GM19025 (cell line): ENCODE measurements around the gene COL8A2.

Experiments used
- ATAC-seq: cut with Tn5 transposase; IDR thresholded peaks from one replicate; pipeline ENCODE4 v1.9.1; 2021; ENCODE audit warnings: mild to moderate bottlenecking, low read depth, moderate library complexity; ENCODE audit not compliant: unreplicated experiment

Gene COL8A2

GRCh38 chr1:36157973-36158826 is 33.2 kb upstream of the COL8A2 start:
- ATAC-seq, result no peak

- no peak for ATAC-seq
Observed at GRCh38 chr1:36157115-36157903, 32.3 kb upstream of the COL8A2 start.

- ATAC-seq, result no peak
Observed at GRCh38 chr1:36156329-36157114, 31.5 kb upstream of the COL8A2 start.

DNA sequence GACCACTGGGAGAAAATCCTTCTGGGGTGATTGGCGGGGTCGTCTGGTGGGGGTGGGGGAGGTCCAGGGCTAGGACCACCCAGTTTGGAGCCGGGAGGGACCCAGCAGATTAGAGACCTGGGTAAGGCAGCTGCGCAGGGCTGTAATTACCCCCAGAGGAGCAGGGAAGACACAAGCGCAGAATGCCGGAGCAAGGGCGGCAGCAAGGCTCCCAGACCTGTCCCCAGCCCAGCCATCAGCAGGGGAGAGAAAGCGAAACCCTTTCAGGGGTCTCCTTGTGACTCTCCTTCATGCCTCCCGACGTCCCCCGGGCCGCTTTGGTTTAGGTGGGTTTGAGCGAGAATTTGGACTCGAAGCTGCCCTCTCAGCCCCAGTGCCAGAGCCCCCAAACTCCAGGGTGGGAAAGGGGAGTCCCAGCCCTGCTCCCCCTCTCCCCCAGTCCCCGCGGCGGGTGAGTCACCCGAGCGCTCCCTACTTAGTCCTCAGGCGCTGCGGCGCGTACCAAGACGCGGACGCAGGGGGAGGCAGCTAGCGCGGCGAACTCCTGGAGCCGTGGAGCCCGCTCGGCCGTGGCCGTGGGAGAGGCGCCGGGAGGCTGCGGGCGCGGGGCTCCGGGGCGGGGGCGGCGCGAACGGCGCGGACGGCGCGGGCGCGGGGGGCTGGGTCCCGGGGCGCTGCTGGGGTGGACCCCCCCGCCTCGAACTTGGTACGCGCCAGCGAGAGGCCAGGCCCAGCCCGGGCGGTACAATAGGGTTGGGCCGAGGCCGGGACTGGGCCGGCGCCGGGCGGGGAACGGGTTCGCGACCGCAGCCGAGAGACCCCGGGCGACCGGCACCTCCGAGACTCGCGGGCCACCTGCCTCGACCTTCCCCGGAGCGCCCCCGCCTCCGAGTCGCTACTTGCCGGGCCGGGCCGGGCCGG is 30.6 kb upstream of the COL8A2 start, which contains the start of gene MAP7D1:
TSS of gene MAP7D1 (plus strand) at position 753 of the 921 bp plus-strand sequence. CDS start 258 bp downstream, outside the sequence.
- ATAC-seq, result peak; percentile 61

- no peak for ATAC-seq
Observed at GRCh38 chr1:36154765-36155407, 29.9 kb upstream of the COL8A2 start.

DNA sequence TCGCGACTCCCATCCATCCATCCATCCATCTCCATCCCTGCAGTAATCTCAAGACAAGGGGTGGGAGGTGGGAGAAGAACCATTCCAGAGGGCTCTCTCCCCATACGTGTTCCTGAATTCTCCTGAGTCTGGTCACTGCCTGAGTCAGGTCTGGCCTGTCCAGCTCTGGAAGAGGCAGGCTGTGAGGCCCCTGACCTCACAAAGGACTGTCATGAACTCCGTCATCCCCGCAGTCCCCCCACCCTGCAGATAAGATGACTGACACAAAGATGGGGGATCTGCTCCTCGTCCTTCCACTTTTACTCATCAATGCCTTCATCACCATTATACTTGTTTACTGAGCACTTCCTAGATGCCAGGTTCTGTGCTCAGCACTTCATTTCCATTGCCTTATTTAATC is 29.3 kb upstream of the COL8A2 start:
- no peak for ATAC-seq

- no peak for ATAC-seq
Observed at GRCh38 chr1:36153476-36153875, 28.5 kb upstream of the COL8A2 start.

DNA sequence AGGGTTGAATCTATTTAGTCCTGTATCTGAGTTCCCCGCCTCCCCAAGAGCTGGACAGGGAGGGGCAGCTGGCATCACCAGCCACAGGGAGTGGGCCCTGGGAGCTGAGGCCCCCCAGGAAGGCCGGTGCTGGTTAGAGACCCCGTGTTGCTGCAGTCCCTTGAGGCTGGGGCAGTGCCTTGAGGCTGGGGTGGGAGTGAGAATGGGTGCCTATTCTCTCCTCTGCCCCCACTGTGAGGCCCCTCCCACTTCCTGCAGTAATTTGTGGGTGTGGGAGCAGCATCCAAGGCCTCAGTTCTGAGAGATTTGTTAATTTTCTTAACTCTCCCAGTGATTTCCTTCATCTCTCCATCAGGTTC is 26.8 kb upstream of the COL8A2 start:
- ATAC-seq, result no peak

- no peak for ATAC-seq
Observed at GRCh38 chr1:36151134-36151844, 26.3 kb upstream of the COL8A2 start.

DNA sequence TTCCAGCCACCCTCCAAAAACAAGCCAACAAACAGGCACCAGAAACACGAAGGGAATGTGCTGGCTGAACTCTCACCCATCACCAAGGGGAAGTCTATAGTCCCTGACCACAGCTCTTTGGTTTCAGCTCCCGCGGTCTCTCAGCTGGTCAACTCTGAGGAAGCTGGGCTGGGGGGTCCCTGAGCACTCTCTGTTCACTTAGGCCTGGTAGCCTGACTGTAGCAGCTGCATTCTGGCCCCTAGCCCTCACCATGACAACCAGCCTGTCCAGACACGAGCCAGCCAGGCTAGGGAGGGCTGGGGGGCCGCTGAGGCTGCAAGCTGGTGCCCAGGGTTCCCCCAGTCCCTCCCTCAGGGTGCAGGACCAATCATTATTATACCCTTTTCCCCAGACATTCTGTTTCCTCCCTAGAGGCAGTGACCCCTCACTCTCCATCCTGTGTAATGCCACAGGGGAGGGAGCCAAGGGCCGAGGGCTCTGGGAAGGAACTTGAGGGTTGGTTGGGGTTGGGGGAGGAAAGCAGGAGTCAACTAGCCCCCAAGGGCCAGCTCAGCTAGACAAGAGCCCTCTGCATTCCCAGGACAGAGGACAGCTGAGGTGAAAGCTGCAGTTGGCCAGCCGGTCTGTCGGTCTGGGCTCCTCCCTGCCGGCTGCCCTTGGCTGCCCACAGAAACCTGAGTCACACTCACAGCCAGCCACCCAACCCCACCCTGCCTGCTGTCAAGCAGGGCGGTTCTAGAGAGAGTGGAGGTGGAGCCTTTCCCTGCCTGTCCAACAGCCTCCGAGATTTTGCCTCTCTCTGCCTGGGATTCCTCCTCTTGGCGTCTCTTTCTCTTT is 25.5 kb upstream of the COL8A2 start:
- peak; percentile 34 for ATAC-seq

GRCh38 chr1:36149973-36150295 is 24.9 kb upstream of the COL8A2 start:
- ATAC-seq, result no peak

- ATAC-seq, result peak; percentile 92
Observed at GRCh38 chr1:36149237-36149972, 24.4 kb upstream of the COL8A2 start, which contains the start of gene TRAPPC3. TRAPPC3 (minus strand) TSS chr1:36149486; CDS start chr1:36149378, 108 bp downstream.

DNA sequence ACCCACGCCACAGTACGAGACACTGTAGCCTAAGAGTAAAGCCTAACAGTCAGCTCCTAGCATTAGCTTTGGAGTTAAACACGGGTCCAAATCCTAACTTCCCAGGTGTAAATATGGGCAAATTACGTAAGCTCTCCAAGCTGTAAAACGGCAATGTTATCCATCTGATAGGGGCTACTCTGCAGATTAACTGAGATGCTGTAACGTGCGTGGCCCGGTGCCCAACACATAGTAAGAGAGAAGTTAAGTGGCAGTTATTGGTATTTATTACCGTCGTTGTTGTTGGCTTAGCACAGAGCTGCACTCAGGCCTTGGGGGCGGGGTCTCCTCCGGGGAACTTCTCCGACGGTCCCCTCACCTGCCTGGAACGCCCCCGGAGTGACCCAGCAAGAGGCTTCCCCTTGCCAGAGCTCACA is 23.8 kb upstream of the COL8A2 start:
- peak; percentile 3 for ATAC-seq

DNA sequence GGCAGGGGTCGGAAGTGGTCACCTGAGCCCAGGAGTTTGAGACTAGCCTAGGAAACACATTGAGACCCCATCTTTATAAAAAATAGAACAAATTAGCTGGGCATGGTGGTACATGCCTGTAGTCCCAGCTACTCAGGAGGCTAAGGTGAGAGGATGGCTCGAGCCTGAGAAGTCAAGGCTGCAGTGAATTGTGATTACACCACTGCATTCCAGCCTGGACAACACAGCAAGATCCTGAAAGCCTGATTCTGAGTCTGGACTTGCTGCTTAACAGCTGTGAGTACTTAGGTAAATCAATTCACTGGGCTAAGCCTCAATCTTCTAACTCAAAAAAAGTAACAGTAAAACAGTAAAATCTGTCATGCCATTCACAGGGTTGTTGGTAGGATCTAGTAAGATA is 19.4 kb upstream of the COL8A2 start:
- no peak for ATAC-seq

GRCh38 chr1:36143424-36143823 is 18.4 kb upstream of the COL8A2 start:
- peak; percentile 65 for ATAC-seq

GRCh38 chr1:36142121-36142520 is 17.1 kb upstream of the COL8A2 start:
- no peak for ATAC-seq

DNA sequence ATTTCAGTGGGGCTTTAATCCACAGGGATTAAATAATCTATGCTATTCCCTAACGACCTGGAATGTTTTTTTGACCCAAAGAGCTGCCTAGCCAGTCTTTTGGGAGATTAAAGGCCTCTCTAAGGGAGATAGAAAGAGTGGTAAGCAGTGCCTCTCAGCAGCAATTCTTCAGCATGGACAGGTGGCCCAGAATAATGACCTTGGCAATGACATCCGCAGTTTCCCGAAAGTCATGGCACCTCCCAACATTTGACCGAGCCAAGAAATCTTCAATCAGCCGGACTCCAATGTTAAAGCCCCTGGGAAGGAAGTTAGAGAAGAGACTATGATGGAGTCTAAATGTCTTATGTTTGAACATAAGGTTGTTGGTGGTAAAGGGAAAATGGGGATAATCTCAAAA is 14.5 kb upstream of the COL8A2 start:
- no peak for ATAC-seq
